Hepatocyte (in vitro differentiated cells): Measurements from ENCODE around the gene OSTM1.

ENCODE experiments used
- CTCF ChIP-seq: fragments of 200-600 bp; sonication (generic); IDR thresholded peaks from 2 replicates; pipeline ENCODE4 v1.5.1; 2016; ENCODE audit warnings: antibody characterized with exemption, mild to moderate bottlenecking; ENCODE audit not compliant: poor library complexity
- EZH2 ChIP-seq: fragments of 200-600 bp; sonication (generic); IDR thresholded peaks from 2 replicates; pipeline ENCODE4 v1.6.1; 2016; ENCODE audit warnings: antibody characterized with exemption, mild to moderate bottlenecking, borderline replicate concordance

GRCh38 chr6:108080010-108080780, 5.7 kb upstream of the OSTM1 start:
- TF ChIP-seq CTCF (no peak), EZH2 (no peak)
